RWPE1 (cell line): Measurements from ENCODE around the gene SH2D3C.
A peak's percentile ranks its signal among the peaks of the same experiment; 100 is the strongest.

Experiments used
- CTCF ChIA-PET: fragments of 350-600 bp; sonication (Branson Sonifier 250); formaldehyde crosslinking; extraction: SDS; loops from one replicate; lab custom pipeline; 2021; lab: Yijun Ruan, JAX
- POLR2A ChIA-PET: fragments of 400-600 bp; formaldehyde crosslinking; extraction: SDS; loops from one replicate; lab custom pipeline; 2020; ENCODE audit warnings: antibody characterized with exemption; ENCODE audit not compliant: low non-redundant PET; lab: Yijun Ruan, JAX
- DNase-seq: peaks from one replicate; pipeline ENCODE4 v3.0.0; 2012; ENCODE audit warnings: low spot score
- H3K27ac ChIP-seq: fragments of 450-650 bp; 2 replicates; pipeline ENCODE4 v1.5.1; 2017
- TF ChIP-seq, protein P1 (sequence below): fragments of 450-650 bp; conservative IDR thresholded peaks from 2 replicates; pipeline ENCODE4 v1.5.1; 2017; ENCODE audit warnings: low read depth, mild to moderate bottlenecking

Gene SH2D3C

DNA sequence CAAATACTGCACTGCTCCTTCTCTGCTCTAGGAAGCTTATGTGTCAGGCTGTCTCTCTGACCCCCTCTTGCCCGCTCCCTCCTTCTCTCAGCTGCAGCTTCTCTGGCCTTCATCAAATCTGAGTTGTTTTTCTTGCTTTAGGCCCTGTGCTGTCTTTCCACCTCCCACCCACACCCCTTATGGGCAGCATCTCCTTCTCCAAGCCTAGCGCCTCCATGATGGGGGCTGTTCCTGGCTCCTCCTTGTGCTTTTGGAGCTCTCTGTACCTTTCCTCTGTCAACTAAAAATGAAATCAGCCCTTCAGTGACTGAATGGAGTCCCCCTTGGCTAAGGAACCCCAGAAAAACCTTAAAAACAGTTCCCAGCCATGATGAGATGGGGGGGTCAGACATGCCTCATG lies 78.3 kb downstream of the SH2D3C start:
- TF ChIP-seq, protein P1, sequence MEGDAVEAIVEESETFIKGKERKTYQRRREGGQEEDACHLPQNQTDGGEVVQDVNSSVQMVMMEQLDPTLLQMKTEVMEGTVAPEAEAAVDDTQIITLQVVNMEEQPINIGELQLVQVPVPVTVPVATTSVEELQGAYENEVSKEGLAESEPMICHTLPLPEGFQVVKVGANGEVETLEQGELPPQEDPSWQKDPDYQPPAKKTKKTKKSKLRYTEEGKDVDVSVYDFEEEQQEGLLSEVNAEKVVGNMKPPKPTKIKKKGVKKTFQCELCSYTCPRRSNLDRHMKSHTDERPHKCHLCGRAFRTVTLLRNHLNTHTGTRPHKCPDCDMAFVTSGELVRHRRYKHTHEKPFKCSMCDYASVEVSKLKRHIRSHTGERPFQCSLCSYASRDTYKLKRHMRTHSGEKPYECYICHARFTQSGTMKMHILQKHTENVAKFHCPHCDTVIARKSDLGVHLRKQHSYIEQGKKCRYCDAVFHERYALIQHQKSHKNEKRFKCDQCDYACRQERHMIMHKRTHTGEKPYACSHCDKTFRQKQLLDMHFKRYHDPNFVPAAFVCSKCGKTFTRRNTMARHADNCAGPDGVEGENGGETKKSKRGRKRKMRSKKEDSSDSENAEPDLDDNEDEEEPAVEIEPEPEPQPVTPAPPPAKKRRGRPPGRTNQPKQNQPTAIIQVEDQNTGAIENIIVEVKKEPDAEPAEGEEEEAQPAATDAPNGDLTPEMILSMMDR = no peak
- ChIA-PET POLR2A (no interaction called here), CTCF (interaction anchor here (0.6 to 1.1 kb wide), 2 partner anchors 35 to 868 kb away, joined by 3 read pairs; partner anchors contain the start of gene TOR2A)
- no peak overlapping the region for H3K27ac ChIP-seq
- no peak for DNase-seq

DNA sequence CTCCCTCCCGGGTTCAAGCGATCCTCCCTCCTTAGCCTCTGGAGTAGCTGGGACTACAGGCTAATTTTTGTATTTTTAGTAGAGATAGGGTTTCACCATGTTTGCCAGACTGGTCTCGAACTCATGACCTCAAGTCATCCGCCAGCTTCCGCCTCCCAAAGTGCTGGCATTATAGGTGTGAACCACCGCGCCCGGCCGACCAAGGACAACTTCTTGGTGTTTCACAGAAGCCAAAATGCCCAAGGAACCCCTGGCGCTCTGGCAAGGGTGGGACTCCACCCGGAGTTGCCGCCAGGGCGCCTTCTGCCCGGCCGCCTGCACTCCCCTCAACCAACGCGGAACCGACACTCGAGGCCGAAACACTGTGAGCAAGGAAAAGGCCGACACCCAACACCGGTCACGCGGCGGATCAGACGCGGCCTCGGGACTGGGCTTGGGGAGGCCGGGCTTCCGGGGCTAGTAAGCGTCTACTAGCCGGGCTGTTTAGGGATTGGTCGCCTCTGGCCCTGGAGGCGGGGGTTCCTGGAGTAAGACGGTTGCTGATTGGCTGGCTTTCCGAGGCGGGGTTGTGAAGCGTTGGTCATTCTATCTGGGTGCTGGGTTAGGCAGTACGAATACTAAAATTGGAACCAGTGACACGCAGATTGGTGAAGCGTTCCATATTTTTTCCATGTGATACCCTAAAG lies 79.3 kb downstream of the SH2D3C start:
- ChIA-PET POLR2A (no interaction called here), CTCF (interaction anchor here (0.5 to 0.6 kb wide), 2 partner anchors 30 to 867 kb away, joined by 3 read pairs; no protein-coding TSS in a partner anchor)
- TF ChIP-seq, protein P1 = no peak
- peak; percentile 100 for DNase-seq
- H3K27ac ChIP-seq = peak overlapping the region; percentile 21; the same call in 1 of the 2 replicates

DNA sequence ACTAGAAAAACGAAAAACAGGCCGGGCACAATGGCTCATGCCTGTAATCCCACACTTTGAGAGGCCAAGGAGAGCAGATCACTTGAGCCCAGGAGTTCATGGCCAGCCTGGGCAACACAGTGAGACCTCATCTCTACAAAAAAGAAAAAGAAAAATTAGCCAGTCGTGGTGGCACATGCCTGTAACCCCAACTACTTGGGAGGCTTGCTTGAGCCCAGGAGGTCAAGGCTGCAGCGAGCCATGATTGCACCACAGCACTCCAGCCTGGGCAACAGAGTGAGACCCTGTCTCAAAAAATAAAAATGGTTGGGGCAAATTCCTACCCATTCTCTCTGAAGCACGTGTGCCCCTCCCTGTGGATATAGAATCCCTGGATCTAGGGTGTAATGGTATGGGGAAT lies 80.1 kb downstream of the SH2D3C start:
- POLR2A ChIA-PET = no interaction called here
- no peak for DNase-seq
- CTCF ChIA-PET = no interaction called here
- TF ChIP-seq, protein P1 = no peak
- no peak overlapping the region for H3K27ac ChIP-seq

DNA sequence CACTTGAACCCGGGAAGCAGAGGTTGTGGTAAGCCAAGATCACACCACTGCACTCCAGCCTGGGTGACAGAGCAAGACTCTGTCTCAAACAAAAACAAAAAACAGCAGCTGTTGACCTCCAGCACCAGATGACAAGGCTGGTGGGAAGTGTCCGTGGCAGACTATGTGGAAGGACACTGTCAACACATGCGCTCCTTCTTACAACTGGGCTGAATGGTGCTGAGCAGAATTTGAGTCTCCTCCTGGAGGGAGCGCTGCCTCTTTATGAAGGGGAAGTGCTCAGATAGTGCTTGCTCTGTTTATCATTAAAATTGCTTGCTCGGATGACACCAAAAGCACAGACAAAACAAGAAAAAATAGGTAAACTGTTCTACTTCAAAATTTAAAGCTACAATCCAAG lies 80.9 kb downstream of the SH2D3C start:
- CTCF ChIA-PET = no interaction called here
- TF ChIP-seq, protein P1 = no peak
- POLR2A ChIA-PET = no interaction called here
- DNase-seq = no peak
- 0 out of 2 replicates have a peak overlapping the region, but pooled peaks have one; percentile 0 for H3K27ac ChIP-seq

DNA sequence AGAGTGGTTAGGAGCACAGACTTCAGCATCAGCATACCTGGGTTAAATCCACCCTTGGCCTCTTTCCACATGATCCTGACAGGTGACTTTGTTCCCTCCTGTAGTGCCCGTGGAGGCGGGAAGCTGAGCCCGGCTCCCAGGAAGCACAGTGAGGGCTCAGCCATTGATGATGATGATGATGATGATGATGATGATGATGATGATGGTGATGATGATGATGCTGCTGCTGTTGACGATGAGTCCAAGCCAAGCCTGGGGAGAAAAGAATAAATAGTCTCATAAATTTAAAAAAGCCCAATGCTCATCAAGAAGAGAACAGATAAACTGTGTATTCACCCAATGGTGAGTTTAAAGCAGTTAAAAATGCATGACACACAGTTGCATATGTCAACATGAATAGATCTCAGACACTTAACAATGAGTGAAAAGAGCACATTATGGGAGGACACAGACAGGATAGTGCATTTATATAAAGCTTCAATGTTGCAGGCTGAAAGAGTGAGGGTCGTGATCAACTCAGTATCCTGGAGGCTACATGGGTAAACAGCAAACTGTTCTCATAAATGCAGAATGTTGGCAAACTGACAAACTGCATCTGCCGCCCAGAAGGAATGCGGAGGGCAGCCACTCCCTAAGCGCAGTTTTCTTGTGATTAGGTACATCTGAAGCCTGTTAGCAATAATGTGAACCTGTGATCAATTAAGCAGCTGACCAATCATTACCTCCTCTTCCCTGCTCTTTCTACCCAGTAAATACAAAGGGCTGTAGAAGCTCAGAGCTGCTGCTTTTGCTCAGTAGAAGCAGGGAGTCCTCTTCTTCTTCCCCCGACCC lies 83.4 kb downstream of the SH2D3C start:
- ChIA-PET CTCF (no interaction called here), POLR2A (no interaction called here)
- H3K27ac ChIP-seq = no peak overlapping the region
- TF ChIP-seq, protein P1 = no peak
- DNase-seq = no peak

DNA sequence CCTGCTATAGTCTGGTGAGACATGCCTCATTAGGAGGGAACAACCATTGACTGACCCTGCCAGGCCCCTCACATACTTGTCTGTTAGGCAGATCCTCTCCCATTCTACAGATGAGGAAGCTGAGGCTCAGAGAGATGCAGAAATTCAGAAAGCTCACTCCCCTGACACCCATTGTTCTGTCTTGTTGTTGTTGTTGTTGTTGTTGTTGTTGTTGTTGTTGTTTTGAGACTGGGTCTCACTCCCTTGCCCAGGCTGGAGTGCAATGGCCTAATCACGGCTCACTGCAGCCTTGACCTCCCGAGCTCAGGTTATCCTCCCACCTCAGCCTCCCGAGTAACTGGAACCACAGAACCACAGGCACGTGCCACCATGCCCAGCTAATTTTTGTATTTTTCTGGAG lies 84.8 kb downstream of the SH2D3C start:
- DNase-seq = no peak
- POLR2A ChIA-PET = no interaction called here
- TF ChIP-seq, protein P1 = no peak
- CTCF ChIA-PET = interaction anchor here (0.6 to 1.3 kb wide), 2 partner anchors 14 to 53 kb away, joined by 3 read pairs; no protein-coding TSS in a partner anchor
- no peak overlapping the region for H3K27ac ChIP-seq
